HFFc6 (cell line): ENCODE data around the gene SGMS2. TPM values are rescaled to one million over a fixed set of nuclear protein-coding genes. Genes with fewer than 3 reads are reported as not detected.

Experiments
- DNase-seq: peaks from one replicate; pipeline ENCODE4 v3.0.0-alpha.2; 2018
- H3K27ac Mint-ChIP-seq: 2 replicates; pipeline ENCODE4 v1.8.0; 2020; ENCODE audit warnings: mild to moderate bottlenecking, mixed read lengths
- H3K27me3 Mint-ChIP-seq: 2 replicates; pipeline ENCODE4 v1.8.0; 2021; ENCODE audit warnings: mild to moderate bottlenecking, moderate library complexity, mixed read lengths; ENCODE audit not compliant: insufficient read depth
- H3K36me3 Mint-ChIP-seq: 2 replicates; pipeline ENCODE4 v1.8.0; 2021; ENCODE audit warnings: low read depth, mixed read lengths
- H3K4me1 Mint-ChIP-seq: 2 replicates; pipeline ENCODE4 v1.8.0; 2020; ENCODE audit warnings: low read depth, mixed read lengths
- H3K4me3 Mint-ChIP-seq: 2 replicates; pipeline ENCODE4 v1.8.0; 2020; ENCODE audit warnings: mild to moderate bottlenecking, moderate library complexity, mixed read lengths
- H3K9me3 Mint-ChIP-seq: 2 replicates; pipeline ENCODE4 v1.8.0; 2020; ENCODE audit warnings: mild to moderate bottlenecking, mixed read lengths
- total RNA-seq, 6 experiments: library from RNA; stranded (reverse); fragmentation: NEBNext Ultra II Directional; extraction: Animal tissue kit (Norgen Biotek cat#: 25700); gene quantifications; 2 replicates in 1 of 6; 3 replicates in 5 of 6; pipeline ENCODE4 v1.2.3, GENCODE V29; 2021
- TF ChIP-seq, protein P1 (sequence below): fragments of 200-600 bp; sonication (generic); IDR thresholded peaks from 2 replicates; pipeline ENCODE4 v1.5.0; 2021; ENCODE audit warnings: antibody characterized with exemption, mild to moderate bottlenecking

Gene SGMS2
- total RNA-seq, 6 experiments from 2014 or later: 30.5 to 45.9 (median 34.7) TPM

- TF ChIP-seq, protein P1, sequence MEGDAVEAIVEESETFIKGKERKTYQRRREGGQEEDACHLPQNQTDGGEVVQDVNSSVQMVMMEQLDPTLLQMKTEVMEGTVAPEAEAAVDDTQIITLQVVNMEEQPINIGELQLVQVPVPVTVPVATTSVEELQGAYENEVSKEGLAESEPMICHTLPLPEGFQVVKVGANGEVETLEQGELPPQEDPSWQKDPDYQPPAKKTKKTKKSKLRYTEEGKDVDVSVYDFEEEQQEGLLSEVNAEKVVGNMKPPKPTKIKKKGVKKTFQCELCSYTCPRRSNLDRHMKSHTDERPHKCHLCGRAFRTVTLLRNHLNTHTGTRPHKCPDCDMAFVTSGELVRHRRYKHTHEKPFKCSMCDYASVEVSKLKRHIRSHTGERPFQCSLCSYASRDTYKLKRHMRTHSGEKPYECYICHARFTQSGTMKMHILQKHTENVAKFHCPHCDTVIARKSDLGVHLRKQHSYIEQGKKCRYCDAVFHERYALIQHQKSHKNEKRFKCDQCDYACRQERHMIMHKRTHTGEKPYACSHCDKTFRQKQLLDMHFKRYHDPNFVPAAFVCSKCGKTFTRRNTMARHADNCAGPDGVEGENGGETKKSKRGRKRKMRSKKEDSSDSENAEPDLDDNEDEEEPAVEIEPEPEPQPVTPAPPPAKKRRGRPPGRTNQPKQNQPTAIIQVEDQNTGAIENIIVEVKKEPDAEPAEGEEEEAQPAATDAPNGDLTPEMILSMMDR: no peak
- no peak for DNase-seq
Measured at GRCh38 chr4:107815158-107815557, 9.6 kb upstream of the SGMS2 start.

GRCh38 chr4:107818301-107818910, 6.3 kb upstream of the SGMS2 start:
- no peaks in the 10 kb centered on the region for H3K36me3 Mint-ChIP-seq
- H3K9me3 Mint-ChIP-seq: no peaks in the 10 kb centered on the region
- TF ChIP-seq, protein P1: no peak
- peaks cover 11% of the 10 kb centered on the region for H3K4me1 Mint-ChIP-seq
- no peak overlapping the region for H3K4me3 Mint-ChIP-seq
- H3K27ac Mint-ChIP-seq: no peak overlapping the region
- no peak for DNase-seq
- no peaks in the 10 kb centered on the region for H3K27me3 Mint-ChIP-seq

More at GRCh38 chr4:107815158-107815557, 9.6 kb upstream of the SGMS2 start:
- Mint-ChIP-seq H3K4me1 (peaks cover 10% of the 10 kb centered on the region), H3K9me3 (no peaks in the 10 kb centered on the region), H3K27me3 (peaks cover 2% of the 10 kb centered on the region), H3K36me3 (no peaks in the 10 kb centered on the region), H3K4me3 (no peak overlapping the region), H3K27ac (no peak overlapping the region)

- H3K27ac Mint-ChIP-seq: peak overlapping the region; percentile 99
- H3K27me3 Mint-ChIP-seq: no peaks in the 10 kb centered on the region; the same call in 1 of the 2 replicates
- no peaks in the 10 kb centered on the region for H3K9me3 Mint-ChIP-seq
- no peak for DNase-seq
- H3K4me3 Mint-ChIP-seq: peak overlapping the region; percentile 100
- peaks cover 35% of the 10 kb centered on the region for H3K4me1 Mint-ChIP-seq
- H3K36me3 Mint-ChIP-seq: no peaks in the 10 kb centered on the region; the same call in 1 of the 2 replicates
- TF ChIP-seq, protein P1: no peak
Measured at GRCh38 chr4:107823870-107824349, 822 bp upstream of the SGMS2 start.

GRCh38 chr4:107825072-107825824, 516 bp downstream of the SGMS2 start:
- Mint-ChIP-seq H3K27me3 (no peaks in the 10 kb centered on the region; the same call in 1 of the 2 replicates), H3K27ac (peak overlapping the region; percentile 98), H3K4me3 (peak overlapping the region; percentile 100), H3K9me3 (no peaks in the 10 kb centered on the region), H3K36me3 (peaks cover 6% of the 10 kb centered on the region), H3K4me1 (peaks cover 35% of the 10 kb centered on the region)
- TF ChIP-seq, protein P1: no peak
- DNase-seq: peak; percentile 33

DNA sequence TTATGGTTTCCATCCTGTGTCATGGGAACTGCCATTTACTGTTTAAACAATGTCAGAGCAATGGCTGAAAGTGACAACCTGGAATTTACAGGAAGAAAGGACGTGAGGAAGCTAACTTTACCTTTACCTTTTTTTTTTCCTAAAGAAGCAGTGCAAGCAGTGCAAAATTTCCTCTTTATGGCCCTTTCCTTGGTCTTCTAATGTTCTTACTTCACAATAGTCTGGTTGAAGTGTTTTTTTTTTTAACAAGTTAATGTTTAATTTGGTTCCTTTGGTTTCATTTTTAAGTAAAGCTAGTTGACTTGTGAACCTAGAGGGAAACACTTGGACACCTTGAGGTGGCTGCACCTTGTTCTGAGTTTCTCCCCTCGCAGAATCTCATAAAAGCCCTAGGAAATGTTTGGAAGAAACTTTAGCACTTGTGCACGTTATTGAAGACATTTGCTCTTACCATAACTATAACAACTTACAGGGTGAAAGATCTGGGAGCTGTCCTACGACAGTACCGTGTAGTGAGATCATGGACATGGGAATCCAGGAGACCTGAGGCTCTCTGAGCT, 1.8 kb downstream of the SGMS2 start:
- Mint-ChIP-seq H3K4me1 (peaks cover 35% of the 10 kb centered on the region), H3K4me3 (peak overlapping the region; percentile 100), H3K36me3 (peaks cover 6% of the 10 kb centered on the region), H3K27me3 (no peaks in the 10 kb centered on the region; the same call in 1 of the 2 replicates), H3K9me3 (no peaks in the 10 kb centered on the region), H3K27ac (no peak overlapping the region)
- TF ChIP-seq, protein P1: no peak
- DNase-seq: no peak
